HCT116 (cell line): Measurements from ENCODE around the gene GXYLT2. TPM values are rescaled to one million over a fixed set of nuclear protein-coding genes. Genes with fewer than 3 reads are reported as not detected.
"Not testable (repeated sequence)": the region's sequence is repeated elsewhere in the genome, so short reads cannot be mapped to it uniquely, and the experiment has no call there.

Experiments
- ATAC-seq: fragments of 200-7000 bp; cut with Tn5 transposase; 2 replicates; pipeline ENCODE4 v1.9.1; 2020; ENCODE audit warnings: mild to moderate bottlenecking, moderate library complexity
- BruUV-seq: library from RNA; stranded (reverse); fragments of 400-500 nt; replicated peaks from 2 replicates; lab custom pipeline; 2021; lab: Mats Ljungman, UMichigan
- CTCF ChIA-PET: fragments of 300-600 bp; sonication (Branson Sonifier 250); formaldehyde crosslinking; loops from one replicate; lab custom pipeline; 2021; ENCODE audit warnings: antibody characterized with exemption; lab: Charles Lee
- POLR2A ChIA-PET: fragments of 300-600, 350-600 bp; sonication (Branson Sonifier 250); formaldehyde crosslinking; loops from one replicate; lab custom pipeline; 2021; ENCODE audit warnings: antibody characterized with exemption; lab: Charles Lee
- RAD21 ChIA-PET, 2 experiments: fragments of 300-600 bp; sonication (Branson Sonifier 250); formaldehyde crosslinking; loops; one replicate each; lab custom pipeline; 2023; ENCODE audit warnings: low total read pairs in 2 of 2; ENCODE audit not compliant: uncharacterized antibody in 2 of 2, unreplicated experiment in 2 of 2, low non-redundant PET in 1 of 2; lab: Charles Lee
- DNase-seq: peaks from one replicate; pipeline ENCODE4 v3.0.0-alpha.2; 2010; ENCODE audit warnings: low read depth, low spot score
- H2AFZ ChIP-seq: fragments of 200-600 bp; shearing (Covaris generic), sonication (generic); 2 replicates; pipeline ENCODE4 v1.6.1; 2017; ENCODE audit warnings: low read depth, mixed run types, mixed read lengths, antibody characterized with exemption, low read length; ENCODE audit not compliant: poor library complexity, severe bottlenecking
- H3K27ac ChIP-seq: 2 replicates; pipeline ENCODE4 v1.5.1; 2012; ENCODE audit warnings: low read depth, low read length
- H3K27me3 ChIP-seq: fragments of 200-600 bp; sonication (generic); 2 replicates; pipeline ENCODE4 v1.6.1; 2016; ENCODE audit warnings: mixed run types, low read length, mixed read lengths; ENCODE audit not compliant: insufficient read depth
- H3K36me3 ChIP-seq, 2 experiments: fragments of 200-500 bp in 1 of 2; fragments of 200-600 bp in 1 of 2; sonication (Bioruptor generic) in 1 of 2; sonication (generic) in 1 of 2; 2 replicates each; pipeline versions ENCODE4 v1.5.1 to v1.6.1; 2014 to 2016; ENCODE audit warnings: low read length in 2 of 2, inconsistent platforms in 1 of 2, mixed read lengths in 1 of 2, mixed run types in 1 of 2; ENCODE audit not compliant: insufficient read depth in 2 of 2, control insufficient read depth in 1 of 2
- H3K4me1 ChIP-seq, 2 experiments: fragments of 200-600 bp in 1 of 2; sonication (generic) in 1 of 2; 2 replicates each; pipeline versions ENCODE4 v1.5.1 to v1.6.1; 2012 to 2017; ENCODE audit warnings: low read length in 2 of 2, inconsistent platforms in 1 of 2, mild to moderate bottlenecking in 1 of 2, mixed read lengths in 1 of 2, mixed run types in 1 of 2, moderate library complexity in 1 of 2; ENCODE audit not compliant: insufficient read depth in 2 of 2, control insufficient read depth in 1 of 2
- H3K4me2 ChIP-seq: fragments of 200-600 bp; sonication (generic); 2 replicates; pipeline ENCODE4 v1.6.1; 2017; ENCODE audit warnings: mixed run types, low read length, mixed read lengths
- H3K4me3 ChIP-seq, 2 experiments: fragments of 200-600 bp in 1 of 2; sonication (generic) in 1 of 2; replicated peaks in 1 of 2; 2 replicates each; pipeline ENCODE4 v1.5.1; 2011 to 2016; ENCODE audit warnings: low read length in 2 of 2, control low read depth in 1 of 2, low read depth in 1 of 2, mild to moderate bottlenecking in 1 of 2, mixed read lengths in 1 of 2, mixed run types in 1 of 2
- H3K79me2 ChIP-seq: fragments of 200-600 bp; sonication (generic); 2 replicates; pipeline ENCODE4 v1.6.1; 2017; ENCODE audit warnings: mild to moderate bottlenecking, mixed run types, low read length, moderate library complexity, mixed read lengths; ENCODE audit not compliant: insufficient read depth
- H3K9ac ChIP-seq: fragments of 200-600 bp; sonication (generic); 2 replicates; pipeline ENCODE4 v1.6.1; 2016; ENCODE audit warnings: low read length, mixed read lengths
- H3K9me2 ChIP-seq: fragments of 200-600 bp; sonication (generic), shearing (Covaris generic); 2 replicates; pipeline ENCODE4 v1.6.1; 2017; ENCODE audit warnings: mixed run types, mild to moderate bottlenecking, moderate library complexity; ENCODE audit not compliant: insufficient read depth
- H3K9me3 ChIP-seq, 2 experiments: fragments of 200-500 bp in 1 of 2; fragments of 200-600 bp in 1 of 2; sonication (Bioruptor generic) in 1 of 2; sonication (generic) in 1 of 2; 2 replicates each; pipeline ENCODE4 v1.6.1; 2014 to 2017; ENCODE audit warnings: low read length in 2 of 2, mixed read lengths in 2 of 2, inconsistent platforms in 1 of 2, low read depth in 1 of 2, mild to moderate bottlenecking in 1 of 2, mixed run types in 1 of 2, moderate library complexity in 1 of 2; ENCODE audit not compliant: control insufficient read depth in 1 of 2, insufficient read depth in 1 of 2
- H4K20me1 ChIP-seq: fragments of 200-600 bp; sonication (generic), shearing (Covaris generic); 2 replicates; pipeline ENCODE4 v1.6.1; 2017; ENCODE audit warnings: mixed run types, mild to moderate bottlenecking, moderate library complexity; ENCODE audit not compliant: insufficient read depth
- ATF3 ChIP-seq: IDR thresholded peaks from 2 replicates; pipeline ENCODE4 v1.6.1; 2012
- CBX3 ChIP-seq: IDR thresholded peaks from 2 replicates; pipeline ENCODE4 v1.6.1; 2012; ENCODE audit warnings: low read depth
- CEBPB ChIP-seq: IDR thresholded peaks from 2 replicates; pipeline ENCODE4 v1.6.1; 2012; ENCODE audit warnings: low read depth
- CTCF ChIP-seq, 3 experiments: fragments of 200-600 bp in 1 of 3; sonication (generic) in 1 of 3; IDR thresholded peaks in 2 of 3; conservative IDR thresholded peaks in 1 of 3; 2 replicates each; pipeline ENCODE4 v1.5.1; 2012 to 2017; ENCODE audit warnings: low read depth in 2 of 3, low read length in 2 of 3, antibody characterized with exemption in 1 of 3, borderline replicate concordance in 1 of 3, control low read depth in 1 of 3, mild to moderate bottlenecking in 1 of 3, mixed read lengths in 1 of 3, mixed run types in 1 of 3, moderate library complexity in 1 of 3; ENCODE audit not compliant: insufficient read depth in 1 of 3
- EGR1 ChIP-seq: IDR thresholded peaks from 2 replicates; pipeline ENCODE4 v1.6.1; 2012; ENCODE audit warnings: low read depth
- ELF1 ChIP-seq: IDR thresholded peaks from 2 replicates; pipeline ENCODE4 v1.6.1; 2012; ENCODE audit warnings: low read depth, borderline replicate concordance
- EZH2 ChIP-seq: fragments of 200-600 bp; sonication (generic); IDR thresholded peaks from 2 replicates; pipeline ENCODE4 v1.6.1; 2017; ENCODE audit warnings: antibody characterized with exemption, mixed run types
- EZH2phosphoT487 ChIP-seq: fragments of 200-600 bp; IDR thresholded peaks from 2 replicates; pipeline ENCODE4 v1.6.1; 2018; ENCODE audit warnings: antibody characterized with exemption, borderline replicate concordance
- FOSL1 ChIP-seq: IDR thresholded peaks from 2 replicates; pipeline ENCODE4 v1.6.1; 2012; ENCODE audit warnings: low read depth
- MAX ChIP-seq: IDR thresholded peaks from 2 replicates; pipeline ENCODE4 v1.6.1; 2012
- POLR2A ChIP-seq: IDR thresholded peaks from 2 replicates; pipeline ENCODE4 v1.7.0; 2011; ENCODE audit warnings: borderline replicate concordance; ENCODE audit not compliant: insufficient read depth, insufficient read length; ENCODE audit errors: extremely low read depth
- RAD21 ChIP-seq: IDR thresholded peaks from 2 replicates; pipeline ENCODE4 v1.6.1; 2012; ENCODE audit warnings: low read depth, mild to moderate bottlenecking
- REST ChIP-seq: IDR thresholded peaks from 2 replicates; pipeline ENCODE4 v1.6.1; 2012; ENCODE audit warnings: low read depth
- SIN3A ChIP-seq: IDR thresholded peaks from 2 replicates; pipeline ENCODE4 v1.6.1; 2012; ENCODE audit warnings: low read depth
- SP1 ChIP-seq: IDR thresholded peaks from 2 replicates; pipeline ENCODE4 v1.6.1; 2012; ENCODE audit warnings: low read depth
- SRF ChIP-seq: IDR thresholded peaks from 2 replicates; pipeline ENCODE4 v1.6.1; 2012; ENCODE audit warnings: low read depth
- TCF7L2 ChIP-seq: IDR thresholded peaks from 2 replicates; pipeline ENCODE4 v1.7.0; 2011; ENCODE audit warnings: borderline replicate concordance, inconsistent platforms; ENCODE audit not compliant: insufficient read depth, insufficient read length; ENCODE audit errors: extremely low read depth
- YY1 ChIP-seq: IDR thresholded peaks from 2 replicates; pipeline ENCODE4 v1.6.1; 2011; ENCODE audit warnings: low read length, low read depth, moderate library complexity, mild to moderate bottlenecking; ENCODE audit not compliant: insufficient replicate concordance; ENCODE audit errors: extremely low read depth
- ZNF274 ChIP-seq: fragments of 200-500 bp; sonication (Bioruptor generic); IDR thresholded peaks from 2 replicates; pipeline ENCODE4 v1.6.1; 2014; ENCODE audit warnings: mild to moderate bottlenecking, low read depth, low read length, inconsistent platforms
- intact Hi-C: fragments of 100-400 bp; cut with micrococcal nuclease; formaldehyde crosslinking; loops from 2 replicates; pipeline ENCODE4 v1.10.0; 2022
- total RNA-seq: library from RNA; stranded (reverse); gene quantifications from one replicate; pipeline ENCODE4 v1.2.1, GENCODE V29; 2021; ENCODE audit not compliant: unreplicated experiment

GXYLT2 gene
- total RNA-seq, 1 experiment from 2014 or later, result 5.6 TPM

- CTCF ChIA-PET, result no interaction called here
- POLR2A ChIA-PET, result no interaction called here
- TF ChIP-seq TCF7L2, result no peak
- no peak for TF ChIP-seq ELF1
- no peak for TF ChIP-seq YY1
- TF ChIP-seq SRF, result no peak
- no peak for TF ChIP-seq MAX
- TF ChIP-seq EZH2phosphoT487, result no peak
- TF ChIP-seq FOSL1, result no peak
- TF ChIP-seq ATF3, result no peak
- no peak for TF ChIP-seq POLR2A
- TF ChIP-seq CTCF (IDR thresholded peaks at IDR 0.05 in 2 of 3, conservative IDR thresholded peaks at IDR 0.05 in 1 of 3; ENCODE audit: borderline replicate concordance in 1 of 3, insufficient read depth in 1 of 3, low read depth in 2 of 3, low read length in 2 of 3), result no peak
- TF ChIP-seq REST, result no peak
- no peak for TF ChIP-seq RAD21
- no peak for TF ChIP-seq EZH2
- no peak for TF ChIP-seq CEBPB
- TF ChIP-seq SP1, result no peak
- no peak for TF ChIP-seq SIN3A
- no peak for TF ChIP-seq ZNF274
- no peak for TF ChIP-seq EGR1
- no peak for TF ChIP-seq CBX3
Observed at GRCh38 chr3:72999951-73000350, 112.1 kb downstream of the GXYLT2 start.

GRCh38 chr3:73003050-73003449 is 115.2 kb downstream of the GXYLT2 start:
- H3K9me3 ChIP-seq, POLR2A ChIA-PET, intact Hi-C loops, H3K4me1 ChIP-seq, H3K4me2 ChIP-seq, H3K9ac ChIP-seq, RAD21 ChIA-PET, H3K27me3 ChIP-seq, BruUV-seq, CTCF ChIA-PET, H3K27ac ChIP-seq, DNase-seq, H2AFZ ChIP-seq, H3K4me3 ChIP-seq, ATAC-seq, H3K9me2 ChIP-seq: not testable (repeated sequence)
- Histone ChIP-seq H4K20me1 (peaks cover 32% of the 10 kb centered on the region), H3K79me2 (peaks cover 99% of the 10 kb centered on the region), H3K36me3 (peaks cover 33 to 44% of the 10 kb centered on the region in 2 experiments)

More at GRCh38 chr3:72999951-73000350, 112.1 kb downstream of the GXYLT2 start:
- Histone ChIP-seq H3K9me2 (no peaks in the 10 kb centered on the region), H3K4me1 (peaks cover 6 to 21% of the 10 kb centered on the region in 2 experiments; a peak in 3 of 4 replicates), H3K27me3 (no peaks in the 10 kb centered on the region), H2AFZ (no peak overlapping the region), H3K9ac (no peak overlapping the region), H3K9me3 (no peaks in the 10 kb centered on the region), H3K36me3 (peaks cover 23 to 38% of the 10 kb centered on the region in 2 experiments), H3K79me2 (peaks cover 80% of the 10 kb centered on the region), H3K4me2 (no peak overlapping the region), H4K20me1 (peaks cover 29% of the 10 kb centered on the region), H3K27ac (no peak overlapping the region), H3K4me3 (no peak overlapping the region)
- RAD21 ChIA-PET, result no interaction called here
- BruUV-seq, result no TSS peak
- ATAC-seq, result no peak
- no peak for DNase-seq
- intact Hi-C loops, result loop anchor here (5.0 kb wide), 1 partner anchor 148 kb away; no protein-coding TSS in a partner anchor
